GM23338 (cell line): ENCODE results near the gene SIL1. TPM values are rescaled to one million over a fixed set of nuclear protein-coding genes. Genes with fewer than 3 reads are reported as not detected.
A peak's percentile ranks its signal among the peaks of the same experiment; 100 is the strongest.

ENCODE experiments used
- ATAC-seq: fragments of 200-7000 bp; cut with Tn5 transposase; 3 replicates; pipeline ENCODE4 v1.9.1; 2020
- DNase-seq: peaks from one replicate; pipeline ENCODE4 v3.0.0-alpha.2; 2015; ENCODE audit warnings: low spot score
- H2AFZ ChIP-seq: fragments of 200-600 bp; sonication (generic); 2 replicates; pipeline ENCODE4 v1.8.0; 2016; ENCODE audit warnings: antibody characterized with exemption, mild to moderate bottlenecking, moderate library complexity
- H3F3A ChIP-seq: fragments of 200-600 bp; sonication (generic); replicated peaks from 2 replicates; pipeline ENCODE4 v1.8.0; 2017; ENCODE audit warnings: antibody characterized with exemption, mixed run types, low read depth
- H3K27ac ChIP-seq: fragments of 200-600 bp; sonication (generic); 2 replicates; pipeline ENCODE4 v1.6.1; 2016; ENCODE audit warnings: low read depth
- H3K27me3 ChIP-seq: fragments of 200-600 bp; sonication (generic); 2 replicates; pipeline ENCODE4 v1.8.0; 2016; ENCODE audit warnings: mild to moderate bottlenecking, mixed run types, moderate library complexity; ENCODE audit not compliant: insufficient read depth
- H3K36me3 ChIP-seq: fragments of 200-600 bp; sonication (generic); 2 replicates; pipeline ENCODE4 v1.8.0; 2016; ENCODE audit warnings: mild to moderate bottlenecking; ENCODE audit not compliant: insufficient read depth
- H3K4me1 ChIP-seq: fragments of 200-600 bp; sonication (generic); 2 replicates; pipeline ENCODE4 v1.8.0; 2016; ENCODE audit warnings: mild to moderate bottlenecking, moderate library complexity; ENCODE audit not compliant: insufficient read depth
- H3K4me2 ChIP-seq: fragments of 200-600 bp; sonication (generic); 2 replicates; pipeline ENCODE4 v1.7.1; 2017; ENCODE audit warnings: mixed run types
- H3K4me3 ChIP-seq: fragments of 200-600 bp; sonication (generic); 2 replicates; pipeline ENCODE4 v1.6.1; 2016; ENCODE audit warnings: mixed run types
- H3K79me2 ChIP-seq: fragments of 200-600 bp; sonication (generic); replicated peaks from 2 replicates; pipeline ENCODE4 v1.8.0; 2017; ENCODE audit warnings: mild to moderate bottlenecking; ENCODE audit not compliant: insufficient read depth
- H3K9me2 ChIP-seq: fragments of 200-600 bp; sonication (generic); 2 replicates; pipeline ENCODE4 v1.8.0; 2017; ENCODE audit not compliant: insufficient read depth
- H4K20me1 ChIP-seq: fragments of 200-600 bp; sonication (generic); replicated peaks from 2 replicates; pipeline ENCODE4 v1.8.0; 2017; ENCODE audit warnings: mild to moderate bottlenecking; ENCODE audit not compliant: insufficient read depth
- H3K27ac Mint-ChIP-seq: 2 replicates; pipeline ENCODE4 v1.8.0; 2020; ENCODE audit warnings: inconsistent platforms, mild to moderate bottlenecking, moderate library complexity, mixed read lengths
- H3K27me3 Mint-ChIP-seq: 3 replicates; pipeline ENCODE4 v1.8.0; 2022; ENCODE audit warnings: low read depth, mild to moderate bottlenecking, moderate library complexity, mixed read lengths, inconsistent platforms; ENCODE audit not compliant: insufficient read depth, poor library complexity
- H3K36me3 Mint-ChIP-seq: 3 replicates; pipeline ENCODE4 v1.8.0; 2021; ENCODE audit warnings: low read depth, mild to moderate bottlenecking, inconsistent platforms, moderate library complexity, mixed read lengths
- H3K4me1 Mint-ChIP-seq: 3 replicates; pipeline ENCODE4 v1.8.0; 2020; ENCODE audit warnings: mild to moderate bottlenecking, inconsistent platforms, mixed read lengths
- H3K4me3 Mint-ChIP-seq: 3 replicates; pipeline ENCODE4 v1.8.0; 2021; ENCODE audit warnings: moderate library complexity, mild to moderate bottlenecking, inconsistent platforms, mixed read lengths
- H3K9me3 Mint-ChIP-seq: 3 replicates; pipeline ENCODE4 v1.8.0; 2020; ENCODE audit warnings: moderate library complexity, mild to moderate bottlenecking, inconsistent platforms, mixed read lengths
- JUNB ChIP-seq: IDR thresholded peaks from one replicate; pipeline ENCODE4 v1.6.1; 2016; ENCODE audit warnings: antibody characterized with exemption; ENCODE audit not compliant: unreplicated experiment
- STAT1 ChIP-seq: IDR thresholded peaks from one replicate; pipeline ENCODE4 v1.6.1; 2016; ENCODE audit warnings: antibody characterized with exemption; ENCODE audit not compliant: unreplicated experiment
- ZNF114 ChIP-seq: fragments of 250-450 bp; sonication (Bioruptor Pico); IDR thresholded peaks from 2 replicates; pipeline ENCODE4 v1.5.0; 2020; ENCODE audit warnings: mild to moderate bottlenecking, moderate library complexity
- ZNF331 ChIP-seq: fragments of 250-450 bp; sonication (Bioruptor Pico); IDR thresholded peaks from 2 replicates; pipeline ENCODE4 v1.5.0; 2020; ENCODE audit warnings: low read depth, mild to moderate bottlenecking, moderate library complexity
- polyA plus RNA-seq: library from polyadenylated mRNA; unstranded; fragments of >200 nt; fragmentation: Nextera tagmentation; extraction: Ambion mirVana; gene quantifications from 2 replicates; pipeline ENCODE4 v1.2.1, GENCODE V29; 2016
- total RNA-seq: library from RNA; depleted of rRNA; stranded (reverse); fragments of >200 nt; shearing (Covaris generic); gene quantifications from 2 replicates; pipeline ENCODE4 v1.2.3, GENCODE V29; 2014
- TF ChIP-seq, protein P1 (sequence below): fragments of 250-450 bp; sonication (Bioruptor Pico); IDR thresholded peaks from 2 replicates; pipeline ENCODE4 v1.5.0; 2020; ENCODE audit warnings: mild to moderate bottlenecking, moderate library complexity
- TF ChIP-seq, protein P2 (sequence below): IDR thresholded peaks from 2 replicates; pipeline ENCODE4 v1.6.1; 2016; ENCODE audit warnings: antibody characterized with exemption

SIL1 gene
- total and polyA plus RNA-seq, 2 experiments from 2014 or later: 5.5 to 5.9 TPM

DNA sequence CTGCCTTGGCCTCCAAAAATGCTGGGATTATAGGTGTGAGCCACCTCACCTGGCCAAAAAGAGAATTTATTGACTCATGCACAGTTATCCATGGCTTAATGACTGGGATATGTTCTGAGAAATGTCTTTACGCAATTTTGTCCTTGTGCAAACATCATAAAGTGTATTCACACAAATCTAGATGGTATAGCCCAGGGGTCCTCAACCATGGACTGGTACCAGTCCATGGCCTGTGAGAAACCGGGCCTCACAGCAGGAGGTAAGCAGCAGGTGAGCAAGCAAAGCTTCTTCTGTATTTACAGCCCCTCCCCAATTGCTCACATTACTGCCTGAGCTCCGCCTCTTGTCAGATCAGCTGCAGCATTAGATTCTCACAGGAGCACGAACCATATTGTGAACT, 12.4 kb upstream of the SIL1 start:
- DNase-seq (peak; percentile 28), ATAC-seq (peak; percentile 57)
- H3K4me2 ChIP-seq: peak overlapping the region; percentile 23; the same call in 1 of the 2 replicates
- TF ChIP-seq JUNB: no peak
- TF ChIP-seq, protein P1, sequence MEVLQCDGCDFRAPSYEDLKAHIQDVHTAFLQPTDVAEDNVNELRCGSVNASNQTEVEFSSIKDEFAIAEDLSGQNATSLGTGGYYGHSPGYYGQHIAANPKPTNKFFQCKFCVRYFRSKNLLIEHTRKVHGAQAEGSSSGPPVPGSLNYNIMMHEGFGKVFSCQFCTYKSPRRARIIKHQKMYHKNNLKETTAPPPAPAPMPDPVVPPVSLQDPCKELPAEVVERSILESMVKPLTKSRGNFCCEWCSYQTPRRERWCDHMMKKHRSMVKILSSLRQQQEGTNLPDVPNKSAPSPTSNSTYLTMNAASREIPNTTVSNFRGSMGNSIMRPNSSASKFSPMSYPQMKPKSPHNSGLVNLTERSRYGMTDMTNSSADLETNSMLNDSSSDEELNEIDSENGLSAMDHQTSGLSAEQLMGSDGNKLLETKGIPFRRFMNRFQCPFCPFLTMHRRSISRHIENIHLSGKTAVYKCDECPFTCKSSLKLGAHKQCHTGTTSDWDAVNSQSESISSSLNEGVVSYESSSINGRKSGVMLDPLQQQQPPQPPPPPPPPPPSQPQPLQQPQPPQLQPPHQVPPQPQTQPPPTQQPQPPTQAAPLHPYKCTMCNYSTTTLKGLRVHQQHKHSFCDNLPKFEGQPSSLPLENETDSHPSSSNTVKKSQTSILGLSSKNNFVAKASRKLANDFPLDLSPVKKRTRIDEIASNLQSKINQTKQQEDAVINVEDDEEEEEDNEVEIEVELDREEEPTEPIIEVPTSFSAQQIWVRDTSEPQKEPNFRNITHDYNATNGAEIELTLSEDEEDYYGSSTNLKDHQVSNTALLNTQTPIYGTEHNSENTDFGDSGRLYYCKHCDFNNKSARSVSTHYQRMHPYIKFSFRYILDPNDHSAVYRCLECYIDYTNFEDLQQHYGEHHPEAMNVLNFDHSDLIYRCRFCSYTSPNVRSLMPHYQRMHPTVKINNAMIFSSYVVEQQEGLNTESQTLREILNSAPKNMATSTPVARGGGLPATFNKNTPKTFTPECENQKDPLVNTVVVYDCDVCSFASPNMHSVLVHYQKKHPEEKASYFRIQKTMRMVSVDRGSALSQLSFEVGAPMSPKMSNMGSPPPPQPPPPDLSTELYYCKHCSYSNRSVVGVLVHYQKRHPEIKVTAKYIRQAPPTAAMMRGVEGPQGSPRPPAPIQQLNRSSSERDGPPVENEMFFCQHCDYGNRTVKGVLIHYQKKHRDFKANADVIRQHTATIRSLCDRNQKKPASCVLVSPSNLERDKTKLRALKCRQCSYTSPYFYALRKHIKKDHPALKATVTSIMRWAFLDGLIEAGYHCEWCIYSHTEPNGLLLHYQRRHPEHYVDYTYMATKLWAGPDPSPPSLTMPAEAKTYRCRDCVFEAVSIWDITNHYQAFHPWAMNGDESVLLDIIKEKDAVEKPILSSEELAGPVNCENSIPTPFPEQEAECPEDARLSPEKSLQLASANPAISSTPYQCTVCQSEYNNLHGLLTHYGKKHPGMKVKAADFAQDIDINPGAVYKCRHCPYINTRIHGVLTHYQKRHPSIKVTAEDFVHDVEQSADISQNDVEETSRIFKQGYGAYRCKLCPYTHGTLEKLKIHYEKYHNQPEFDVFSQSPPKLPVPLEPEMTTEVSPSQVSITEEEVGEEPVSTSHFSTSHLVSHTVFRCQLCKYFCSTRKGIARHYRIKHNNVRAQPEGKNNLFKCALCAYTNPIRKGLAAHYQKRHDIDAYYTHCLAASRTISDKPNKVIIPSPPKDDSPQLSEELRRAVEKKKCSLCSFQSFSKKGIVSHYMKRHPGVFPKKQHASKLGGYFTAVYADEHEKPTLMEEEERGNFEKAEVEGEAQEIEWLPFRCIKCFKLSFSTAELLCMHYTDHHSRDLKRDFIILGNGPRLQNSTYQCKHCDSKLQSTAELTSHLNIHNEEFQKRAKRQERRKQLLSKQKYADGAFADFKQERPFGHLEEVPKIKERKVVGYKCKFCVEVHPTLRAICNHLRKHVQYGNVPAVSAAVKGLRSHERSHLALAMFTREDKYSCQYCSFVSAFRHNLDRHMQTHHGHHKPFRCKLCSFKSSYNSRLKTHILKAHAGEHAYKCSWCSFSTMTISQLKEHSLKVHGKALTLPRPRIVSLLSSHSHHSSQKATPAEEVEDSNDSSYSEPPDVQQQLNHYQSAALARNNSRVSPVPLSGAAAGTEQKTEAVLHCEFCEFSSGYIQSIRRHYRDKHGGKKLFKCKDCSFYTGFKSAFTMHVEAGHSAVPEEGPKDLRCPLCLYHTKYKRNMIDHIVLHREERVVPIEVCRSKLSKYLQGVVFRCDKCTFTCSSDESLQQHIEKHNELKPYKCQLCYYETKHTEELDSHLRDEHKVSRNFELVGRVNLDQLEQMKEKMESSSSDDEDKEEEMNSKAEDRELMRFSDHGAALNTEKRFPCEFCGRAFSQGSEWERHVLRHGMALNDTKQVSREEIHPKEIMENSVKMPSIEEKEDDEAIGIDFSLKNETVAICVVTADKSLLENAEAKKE: no peak
- TF ChIP-seq STAT1: no peak
- no peak for TF ChIP-seq ZNF114 (CRISPR knock-in tag)
- TF ChIP-seq, protein P2, sequence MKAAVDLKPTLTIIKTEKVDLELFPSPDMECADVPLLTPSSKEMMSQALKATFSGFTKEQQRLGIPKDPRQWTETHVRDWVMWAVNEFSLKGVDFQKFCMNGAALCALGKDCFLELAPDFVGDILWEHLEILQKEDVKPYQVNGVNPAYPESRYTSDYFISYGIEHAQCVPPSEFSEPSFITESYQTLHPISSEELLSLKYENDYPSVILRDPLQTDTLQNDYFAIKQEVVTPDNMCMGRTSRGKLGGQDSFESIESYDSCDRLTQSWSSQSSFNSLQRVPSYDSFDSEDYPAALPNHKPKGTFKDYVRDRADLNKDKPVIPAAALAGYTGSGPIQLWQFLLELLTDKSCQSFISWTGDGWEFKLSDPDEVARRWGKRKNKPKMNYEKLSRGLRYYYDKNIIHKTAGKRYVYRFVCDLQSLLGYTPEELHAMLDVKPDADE: no peak
- no peak for TF ChIP-seq ZNF331 (CRISPR knock-in tag)
- no peak overlapping the region for H3K4me3 Mint-ChIP-seq
- H4K20me1 ChIP-seq: no peaks in the 10 kb centered on the region
- H3K27ac ChIP-seq: no peak overlapping the region
- no peaks in the 10 kb centered on the region for H3K9me3 Mint-ChIP-seq
- H2AFZ ChIP-seq: no peak overlapping the region
- peaks cover 20% of the 10 kb centered on the region for H3K4me1 Mint-ChIP-seq
- no peaks in the 10 kb centered on the region for H3K27me3 Mint-ChIP-seq
- no peak overlapping the region for H3K4me3 ChIP-seq
- no peaks in the 10 kb centered on the region for H3K27me3 ChIP-seq
- no peak overlapping the region for H3K27ac Mint-ChIP-seq
- no peaks in the 10 kb centered on the region for H3K36me3 ChIP-seq
- no peaks in the 10 kb centered on the region for H3K79me2 ChIP-seq
- no peaks in the 10 kb centered on the region for H3F3A ChIP-seq
- no peaks in the 10 kb centered on the region for H3K36me3 Mint-ChIP-seq
- H3K9me2 ChIP-seq: no peaks in the 10 kb centered on the region; the same call in 1 of the 2 replicates
- H3K4me1 ChIP-seq: peaks cover 10% of the 10 kb centered on the region
